ENCODE data around the gene TMEM184A. TPM values are rescaled to one million over a fixed set of nuclear protein-coding genes. Genes with fewer than 3 reads are reported as not detected.

Gene TMEM184A
- total RNA-seq, 4 donors from 2014 or later, result 0.29 to 2.8 (median 0.64) TPM; not detected in 1

DNA sequence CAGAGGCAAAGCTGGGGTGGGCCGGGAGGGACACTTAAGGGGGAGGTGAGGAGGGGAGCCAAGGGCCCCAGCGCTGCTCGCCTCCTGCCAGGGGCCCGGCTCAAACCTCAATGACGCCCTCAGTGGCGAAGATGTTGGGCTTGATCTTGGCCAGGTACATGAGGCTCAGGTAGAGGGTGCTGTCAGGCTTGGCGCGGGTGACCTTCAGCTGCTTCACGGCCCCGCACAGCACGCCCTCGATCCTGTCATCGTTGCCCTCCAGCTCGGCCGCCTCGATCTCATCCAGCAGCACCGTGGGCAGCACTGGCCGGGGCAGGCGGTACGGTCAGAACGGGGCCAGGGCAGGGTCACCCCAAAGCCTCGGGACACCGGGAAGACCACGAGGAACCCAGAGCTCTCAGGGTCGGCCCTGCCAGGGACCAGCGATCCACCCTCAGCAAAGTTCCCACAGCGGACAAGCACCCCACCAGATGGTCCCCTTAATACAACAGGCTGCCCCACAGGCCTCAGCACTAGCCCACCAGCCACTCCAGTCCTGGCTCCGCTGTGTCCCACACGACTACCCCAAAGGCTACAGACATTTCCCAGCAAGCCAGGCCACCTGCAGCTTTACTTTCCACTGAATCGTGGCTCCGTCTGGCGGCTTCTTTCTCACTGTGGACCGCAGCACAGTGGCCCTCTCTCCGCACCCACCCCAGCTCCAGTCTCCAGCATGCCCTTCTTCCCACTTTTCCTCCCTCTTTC lies 55.8 kb downstream of the TMEM184A start:
- intact Hi-C loops (cut with DNase I; ENCODE audit: low total_unique reads), result loop anchor here (10.0 kb wide), 1 partner anchor 65 kb away; no protein-coding TSS in a partner anchor
- Histone ChIP-seq H3K36me3 (no peaks in the 10 kb centered on the region), H3K9me3 (no peaks in the 10 kb centered on the region), H3K27me3 (no peaks in the 10 kb centered on the region), H3K27ac (no peak overlapping the region), H3K4me1 (peaks cover 0 to 9% of the 10 kb centered on the region in 2 donors), H3K4me3 (no peak overlapping the region)
- no peak for TF ChIP-seq POLR2A (IDR thresholded peaks at IDR 0.05)
- TF ChIP-seq, protein P1, sequence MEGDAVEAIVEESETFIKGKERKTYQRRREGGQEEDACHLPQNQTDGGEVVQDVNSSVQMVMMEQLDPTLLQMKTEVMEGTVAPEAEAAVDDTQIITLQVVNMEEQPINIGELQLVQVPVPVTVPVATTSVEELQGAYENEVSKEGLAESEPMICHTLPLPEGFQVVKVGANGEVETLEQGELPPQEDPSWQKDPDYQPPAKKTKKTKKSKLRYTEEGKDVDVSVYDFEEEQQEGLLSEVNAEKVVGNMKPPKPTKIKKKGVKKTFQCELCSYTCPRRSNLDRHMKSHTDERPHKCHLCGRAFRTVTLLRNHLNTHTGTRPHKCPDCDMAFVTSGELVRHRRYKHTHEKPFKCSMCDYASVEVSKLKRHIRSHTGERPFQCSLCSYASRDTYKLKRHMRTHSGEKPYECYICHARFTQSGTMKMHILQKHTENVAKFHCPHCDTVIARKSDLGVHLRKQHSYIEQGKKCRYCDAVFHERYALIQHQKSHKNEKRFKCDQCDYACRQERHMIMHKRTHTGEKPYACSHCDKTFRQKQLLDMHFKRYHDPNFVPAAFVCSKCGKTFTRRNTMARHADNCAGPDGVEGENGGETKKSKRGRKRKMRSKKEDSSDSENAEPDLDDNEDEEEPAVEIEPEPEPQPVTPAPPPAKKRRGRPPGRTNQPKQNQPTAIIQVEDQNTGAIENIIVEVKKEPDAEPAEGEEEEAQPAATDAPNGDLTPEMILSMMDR (IDR thresholded peaks at IDR 0.05), result no peak
- no peak for DNase-seq

DNA sequence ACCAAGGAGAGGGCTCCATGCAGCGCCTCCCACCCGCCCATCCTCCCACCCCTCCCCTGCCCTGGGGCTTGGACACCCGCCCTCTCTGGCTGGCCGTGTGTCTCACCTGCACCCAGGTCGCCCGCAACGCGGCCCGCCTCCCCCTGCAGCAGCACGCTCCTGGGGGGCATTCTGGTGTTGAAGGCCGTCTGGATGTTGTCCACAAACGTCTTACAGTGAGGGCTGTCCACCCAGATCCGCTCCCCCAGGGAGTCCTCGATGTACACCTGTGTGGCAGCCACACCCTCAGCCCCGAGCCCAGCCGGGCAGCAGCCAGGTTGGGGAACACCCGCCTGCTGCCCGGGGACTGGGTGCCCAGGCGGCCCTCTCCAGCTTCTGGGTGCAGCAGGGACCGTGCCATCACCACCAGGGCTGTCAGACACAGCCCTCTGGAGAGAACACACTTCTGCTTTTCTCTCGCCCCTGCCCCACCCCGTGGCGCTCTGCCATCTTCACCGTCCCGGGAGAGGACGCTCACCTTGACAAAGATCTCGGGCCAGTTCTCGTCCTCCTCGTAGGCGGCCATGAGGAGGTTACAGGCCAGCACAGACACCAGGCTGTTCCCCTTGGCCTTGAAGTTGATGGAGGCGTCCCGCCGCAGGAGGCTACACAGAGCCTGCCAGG lies 56.5 kb downstream of the TMEM184A start:
- intact Hi-C loops (cut with DNase I; ENCODE audit: low total_unique reads), result loop anchor here (10.0 kb wide), 1 partner anchor 65 kb away; no protein-coding TSS in a partner anchor
- no peak overlapping the region for H3K27ac ChIP-seq
- H3K4me1 ChIP-seq, result peaks cover 0 to 9% of the 10 kb centered on the region in 2 donors
- no peaks in the 10 kb centered on the region for H3K9me3 ChIP-seq
- no peak for TF ChIP-seq POLR2A (IDR thresholded peaks at IDR 0.05)
- TF ChIP-seq, protein P1 (IDR thresholded peaks at IDR 0.05), result no peak
- H3K27me3 ChIP-seq, result no peaks in the 10 kb centered on the region
- DNase-seq, result no peak
- H3K36me3 ChIP-seq, result no peaks in the 10 kb centered on the region
- H3K4me3 ChIP-seq, result no peak overlapping the region

DNA sequence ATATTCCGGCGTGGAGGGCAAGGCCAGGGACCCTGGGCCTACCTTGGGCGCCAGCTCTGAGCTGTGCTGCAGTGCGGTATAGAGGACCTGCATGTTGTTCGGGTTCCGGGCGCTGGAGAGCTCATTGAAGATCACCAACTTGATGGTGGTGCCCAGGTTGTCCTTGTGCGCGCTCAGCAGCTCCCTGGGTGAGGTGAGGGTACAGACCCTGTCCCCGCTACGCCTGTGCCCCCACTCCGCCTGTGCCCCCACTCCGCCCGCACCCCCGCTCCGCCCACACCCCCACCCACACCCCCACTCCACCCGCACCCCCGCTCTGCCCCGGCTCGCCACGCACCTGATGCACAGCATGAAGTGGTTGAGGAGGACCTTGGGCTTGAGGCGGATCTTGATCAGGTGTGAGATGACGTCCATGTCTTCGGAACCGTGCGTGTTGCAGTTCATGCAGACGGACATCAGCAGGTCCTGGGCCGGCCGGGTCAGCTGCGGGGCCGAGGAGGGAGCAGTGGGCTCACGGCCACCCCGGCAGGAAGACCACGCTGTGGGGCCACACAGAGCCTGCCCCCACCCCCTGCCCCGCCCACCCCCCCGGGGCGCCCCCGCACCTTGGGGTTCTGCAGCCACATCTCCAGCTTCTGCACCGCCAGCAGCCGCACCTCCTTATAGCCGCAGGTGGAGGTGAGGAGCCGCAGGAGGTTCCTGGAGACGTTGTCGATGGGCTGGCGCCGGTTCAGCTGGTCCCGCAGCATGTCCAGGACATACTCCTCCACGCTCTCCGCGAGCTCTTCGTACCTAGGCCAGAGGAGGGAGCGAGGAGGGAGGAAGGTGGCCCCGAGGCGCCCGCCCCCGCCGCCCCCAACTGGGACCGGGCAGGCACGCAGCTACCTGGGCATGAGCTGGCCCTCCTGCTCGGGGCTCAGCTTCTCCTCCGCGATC lies 57.4 kb downstream of the TMEM184A start:
- Histone ChIP-seq H3K27ac (no peak overlapping the region), H3K27me3 (no peaks in the 10 kb centered on the region), H3K9me3 (no peaks in the 10 kb centered on the region), H3K4me3 (no peak overlapping the region), H3K36me3 (no peaks in the 10 kb centered on the region), H3K4me1 (peaks cover 0 to 9% of the 10 kb centered on the region in 2 donors)
- DNase-seq, result no peak
- intact Hi-C loops (cut with DNase I; ENCODE audit: low total_unique reads), result no loop called here
- TF ChIP-seq POLR2A (IDR thresholded peaks at IDR 0.05), result no peak
- TF ChIP-seq, protein P1 (IDR thresholded peaks at IDR 0.05), result no peak

DNA sequence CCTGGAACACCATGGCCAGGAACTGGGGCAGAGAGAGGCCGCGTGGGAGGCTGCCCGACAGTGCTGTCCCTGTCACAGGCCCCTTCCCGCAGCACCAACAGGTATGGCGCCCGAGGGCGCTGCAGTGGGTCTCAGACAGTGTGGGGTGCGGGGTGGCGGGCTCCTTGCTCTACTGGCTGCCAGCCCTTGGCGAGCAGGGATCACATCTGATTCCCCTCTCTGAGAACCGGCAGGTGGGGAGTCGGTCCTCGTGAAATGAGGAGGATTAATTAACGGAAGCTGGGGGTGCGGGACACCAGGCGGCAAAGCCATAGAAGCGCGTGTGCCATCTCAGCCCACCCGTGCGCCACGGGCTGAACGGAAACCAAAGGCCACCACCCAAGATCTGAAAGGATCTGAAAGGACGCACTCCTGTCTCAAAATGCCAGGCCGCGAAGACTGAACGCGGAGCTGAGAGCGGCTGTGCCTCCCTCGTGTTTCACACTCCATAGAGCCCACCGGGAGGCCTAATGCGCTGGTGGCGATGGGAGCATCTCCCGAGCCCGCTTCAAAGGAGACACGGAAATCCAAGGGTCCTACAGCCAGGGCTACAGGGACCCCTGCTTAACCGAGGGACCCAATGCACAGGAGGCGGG lies 58.6 kb downstream of the TMEM184A start:
- Histone ChIP-seq H3K36me3 (no peaks in the 10 kb centered on the region), H3K27me3 (no peaks in the 10 kb centered on the region), H3K9me3 (no peaks in the 10 kb centered on the region), H3K4me1 (peaks cover 0 to under 1% of the 10 kb centered on the region in 2 donors), H3K4me3 (no peak overlapping the region), H3K27ac (no peak overlapping the region)
- TF ChIP-seq POLR2A (IDR thresholded peaks at IDR 0.05), result no peak
- TF ChIP-seq, protein P1 (IDR thresholded peaks at IDR 0.05), result no peak
- DNase-seq, result no peak
- intact Hi-C loops (cut with DNase I; ENCODE audit: low total_unique reads), result no loop called here

Data from uterus (tissue), 4 donors.